HEK293 (cell line): Measurements from ENCODE around the gene IFNG.

Experiments used
- BCL6B ChIP-seq: fragments of 450-650 bp; formaldehyde crosslinking; IDR thresholded peaks from 2 replicates; pipeline ENCODE4 v1.5.1; 2017; ENCODE audit warnings: missing biosample characterization, missing genetic modification characterization
- CTCF ChIP-seq: fragments of 450-650 bp; formaldehyde crosslinking; IDR thresholded peaks from 2 replicates; pipeline ENCODE4 v1.5.1; 2016; ENCODE audit warnings: missing biosample characterization, missing genetic modification characterization
- KLF9 ChIP-seq: fragments of 450-650 bp; formaldehyde crosslinking; IDR thresholded peaks from 2 replicates; pipeline ENCODE4 v1.5.1; 2016; ENCODE audit warnings: missing biosample characterization, missing genetic modification characterization, low read depth
- YY1 ChIP-seq: fragments of 450-650 bp; formaldehyde crosslinking; IDR thresholded peaks from 2 replicates; pipeline ENCODE4 v1.5.1; 2018; ENCODE audit warnings: missing biosample characterization, missing genetic modification characterization
- ZBTB21 ChIP-seq: fragments of 450-650 bp; formaldehyde crosslinking; IDR thresholded peaks from 2 replicates; pipeline ENCODE4 v1.5.1; 2017; ENCODE audit warnings: missing biosample characterization, missing genetic modification characterization
- ZNF133 ChIP-seq: fragments of 450-650 bp; formaldehyde crosslinking; IDR thresholded peaks from 2 replicates; pipeline ENCODE4 v1.5.1; 2016; ENCODE audit warnings: missing biosample characterization, missing genetic modification characterization
- ZNF175 ChIP-seq: fragments of 450-650 bp; formaldehyde crosslinking; IDR thresholded peaks from 2 replicates; pipeline ENCODE4 v1.5.1; 2016; ENCODE audit warnings: missing biosample characterization, missing genetic modification characterization
- ZNF221 ChIP-seq: fragments of 450-650 bp; formaldehyde crosslinking; IDR thresholded peaks from 2 replicates; pipeline ENCODE4 v1.5.1; 2017; ENCODE audit warnings: missing biosample characterization, missing genetic modification characterization, borderline replicate concordance
- ZNF24 ChIP-seq: fragments of 450-650 bp; formaldehyde crosslinking; IDR thresholded peaks from 2 replicates; pipeline ENCODE4 v1.5.1; 2016; ENCODE audit warnings: missing biosample characterization, missing genetic modification characterization
- ZNF350 ChIP-seq: fragments of 450-650 bp; formaldehyde crosslinking; IDR thresholded peaks from 2 replicates; pipeline ENCODE4 v1.5.0; 2017; ENCODE audit warnings: missing biosample characterization, mild to moderate bottlenecking, missing genetic modification characterization
- ZNF621 ChIP-seq: fragments of 450-650 bp; formaldehyde crosslinking; IDR thresholded peaks from 2 replicates; pipeline ENCODE4 v1.5.1; 2017; ENCODE audit warnings: missing biosample characterization, missing genetic modification characterization
- ZNF792 ChIP-seq: fragments of 450-650 bp; formaldehyde crosslinking; IDR thresholded peaks from 2 replicates; pipeline ENCODE4 v1.5.1; 2016; ENCODE audit warnings: missing biosample characterization, missing genetic modification characterization
- ZSCAN16 ChIP-seq: fragments of 450-650 bp; formaldehyde crosslinking; IDR thresholded peaks from 2 replicates; pipeline ENCODE4 v1.5.1; 2016; ENCODE audit warnings: missing biosample characterization, missing genetic modification characterization

DNA sequence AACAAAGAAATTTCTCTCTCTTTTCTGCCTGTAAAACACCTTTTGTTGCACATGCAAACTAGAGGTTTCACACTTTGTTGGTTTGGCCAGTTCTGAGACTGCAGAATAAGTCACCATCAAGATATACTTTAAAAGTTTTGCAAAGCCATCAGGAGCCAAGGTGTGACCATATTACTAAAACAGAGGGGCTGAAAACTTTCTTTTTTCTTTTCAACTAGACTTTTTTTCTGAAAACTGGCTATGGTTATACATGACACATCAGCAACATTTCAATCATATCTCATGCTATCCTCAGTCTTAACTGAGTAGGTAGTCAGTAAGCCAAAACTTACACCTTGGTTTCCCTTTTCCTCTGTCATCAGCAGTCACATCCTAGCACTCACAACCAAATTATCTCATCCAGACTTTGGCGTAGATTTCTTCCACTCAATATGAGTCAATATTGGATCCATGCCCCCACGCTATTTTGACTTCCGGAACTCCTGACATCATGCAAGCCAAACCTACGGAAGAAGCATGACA, 4.1 kb upstream of the IFNG start:
- TF ChIP-seq CTCF (tag by site-specific recombination) (no peak), ZSCAN16 (tag by site-specific recombination) (no peak), ZNF221 (tag by site-specific recombination) (no peak), ZNF350 (tag by site-specific recombination) (no peak), BCL6B (tag by site-specific recombination) (no peak), KLF9 (no peak), ZNF792 (tag by site-specific recombination) (no peak), ZNF175 (tag by site-specific recombination) (no peak), YY1 (tag by site-specific recombination) (no peak), ZNF621 (no peak), ZBTB21 (tag by site-specific recombination) (no peak), ZNF24 (no peak), ZNF133 (tag by site-specific recombination) (no peak)
